ENCODE measurements around the gene TMC4.

GRCh38 chr19:54138489-54139256 is 34.3 kb downstream of the TMC4 start:
- TF ChIP-seq CTCF (IDR thresholded peaks at IDR 0.05; ENCODE audit: poor library complexity, severe bottlenecking) (no peak), EZH2 (IDR thresholded peaks at IDR 0.05; ENCODE audit: borderline replicate concordance, insufficient read depth, low read length, poor library complexity, severe bottlenecking) (no peak), MXI1 (conservative IDR thresholded peaks at IDR 0.05; ENCODE audit: poor library complexity, severe bottlenecking) (no peak)

Measured in neural cell (in vitro differentiated cells).